GM12878 (cell line): ENCODE data around the gene LSAMP. TPM values are rescaled to one million over a fixed set of nuclear protein-coding genes. Genes with fewer than 3 reads are reported as not detected.
A peak's percentile ranks its signal among the peaks of the same experiment; 100 is the strongest.

ENCODE experiments used
- ATAC-seq: fragments of 200-7000 bp; cut with Tn5 transposase; 3 replicates; pipeline ENCODE4 v1.9.1; 2020; ENCODE audit warnings: mild to moderate bottlenecking, moderate library complexity
- BruUV-seq: library from RNA; stranded (reverse); fragments of 400-500 nt; replicated peaks from 2 replicates; lab custom pipeline; 2021; lab: Mats Ljungman, UMichigan
- CTCF ChIA-PET: fragments of 300-600 bp; sonication (Branson Sonifier 250); formaldehyde crosslinking; extraction: SDS; loops from one replicate; lab custom pipeline; 2021; ENCODE audit warnings: inconsistent platforms; lab: Yijun Ruan, JAX
- POLR2A ChIA-PET: fragments of 350-600 bp; formaldehyde crosslinking; extraction: SDS; loops from one replicate; lab custom pipeline; 2021; ENCODE audit warnings: inconsistent platforms; lab: Charles Lee
- RAD21 ChIA-PET: fragments of 300-600 bp; sonication (Branson Sonifier 250); formaldehyde crosslinking; loops from one replicate; lab custom pipeline; 2023; ENCODE audit warnings: antibody characterized with exemption; ENCODE audit not compliant: unreplicated experiment; lab: Charles Lee
- SMC1A ChIA-PET: fragments of 300-600 bp; sonication (Branson Sonifier 250); formaldehyde crosslinking; loops from one replicate; lab custom pipeline; 2023; ENCODE audit not compliant: unreplicated experiment, uncharacterized antibody; lab: Charles Lee
- DNase-seq: peaks from one replicate; pipeline ENCODE4 v3.0.0-alpha.2; 2011; ENCODE audit warnings: low read depth, low spot score
- FAIRE-seq: peaks from 3 replicates; lab custom pipeline; 2011; peaks lifted over from hg19 to GRCh38; lab: Jason Lieb, UNC
- H2AFZ ChIP-seq: 2 replicates; pipeline ENCODE4 v1.6.0; 2011; ENCODE audit warnings: low read depth, low read length, control low read depth; ENCODE audit not compliant: control insufficient read depth
- H3K27ac ChIP-seq: 2 replicates; pipeline ENCODE4 v1.5.1; 2011; ENCODE audit warnings: control low read depth; ENCODE audit not compliant: control insufficient read depth, insufficient read depth
- H3K27me3 ChIP-seq, 2 experiments: replicated peaks in 1 of 2; 2 replicates each; pipeline versions ENCODE4 v1.6.0 to v1.6.1; 2011; ENCODE audit warnings: low read length in 1 of 2; ENCODE audit not compliant: control insufficient read depth in 2 of 2, insufficient read depth in 2 of 2
- H3K36me3 ChIP-seq, 2 experiments: 2 replicates each; pipeline ENCODE4 v1.5.1; 2011; ENCODE audit warnings: low read length in 1 of 2; ENCODE audit not compliant: control insufficient read depth in 2 of 2, insufficient read depth in 2 of 2
- H3K4me1 ChIP-seq: 2 replicates; pipeline ENCODE4 v1.6.1; 2011; ENCODE audit warnings: mild to moderate bottlenecking, low read length, moderate library complexity, mixed read lengths; ENCODE audit not compliant: control insufficient read depth, insufficient read depth
- H3K4me2 ChIP-seq: 2 replicates; pipeline ENCODE4 v1.6.0; 2011; ENCODE audit warnings: control low read depth; ENCODE audit not compliant: control insufficient read depth, insufficient read depth
- H3K4me3 ChIP-seq: fragments of 200-600 bp; sonication (generic); 2 replicates; pipeline ENCODE4 v1.5.1; 2016
- H3K79me2 ChIP-seq: 2 replicates; pipeline ENCODE4 v1.6.0; 2011; ENCODE audit warnings: low read length; ENCODE audit not compliant: control insufficient read depth, insufficient read depth
- H3K9ac ChIP-seq: 2 replicates; pipeline ENCODE4 v1.8.0; 2011; ENCODE audit warnings: low read length, control low read depth, mixed read lengths; ENCODE audit not compliant: control insufficient read depth, insufficient read depth
- H3K9me3 ChIP-seq: replicated peaks from 3 replicates; pipeline ENCODE4 v1.5.1; 2011; ENCODE audit warnings: mild to moderate bottlenecking, low read length; ENCODE audit not compliant: control insufficient read depth, insufficient read depth
- H4K20me1 ChIP-seq: 2 replicates; pipeline ENCODE4 v1.6.0; 2011; ENCODE audit not compliant: control insufficient read depth, insufficient read depth
- ETV6 ChIP-seq, 2 experiments: fragments of 450-650 bp in 1 of 2; IDR thresholded peaks in 1 of 2; conservative IDR thresholded peaks in 1 of 2; 2 replicates each; pipeline ENCODE4 v1.6.1; 2014; ENCODE audit warnings: antibody characterized with exemption in 1 of 2, borderline replicate concordance in 1 of 2, low read depth in 1 of 2, mild to moderate bottlenecking in 1 of 2, moderate library complexity in 1 of 2
- IRF4 ChIP-seq: IDR thresholded peaks from 2 replicates; pipeline ENCODE4 v1.6.1; 2011; ENCODE audit warnings: low read depth, low read length
- JUNB ChIP-seq: IDR thresholded peaks from 2 replicates; pipeline ENCODE4 v1.6.1; 2016; ENCODE audit warnings: antibody characterized with exemption, mild to moderate bottlenecking
- KLF5 ChIP-seq: fragments of 450-650 bp; IDR thresholded peaks from 2 replicates; pipeline ENCODE4 v1.6.1; 2014; ENCODE audit warnings: mild to moderate bottlenecking; ENCODE audit not compliant: partially characterized antibody
- POLR2AphosphoS5 ChIP-seq: IDR thresholded peaks from 2 replicates; pipeline ENCODE4 v1.6.1; 2011; ENCODE audit warnings: mild to moderate bottlenecking, low read length, inconsistent platforms
- TBL1XR1 ChIP-seq: IDR thresholded peaks from 2 replicates; pipeline ENCODE4 v1.6.1; 2012; ENCODE audit warnings: low read depth, low read length, improper control_type of control experiment
- WGBS: methylation state at CpG from one replicate; pipeline ENCODE4 v1.1.6; 2016; ENCODE audit warnings: low lambda C conversion rate; ENCODE audit not compliant: insufficient replicate concordance, insufficient coverage; ENCODE audit errors: missing lambda C conversion rate; 5-methylcytosine and 5-hydroxymethylcytosine counted together
- in situ Hi-C: fragments of 300-500 bp; cut with MboI; formaldehyde crosslinking; loops from 9 replicates; pipeline ENCODE4 v1.14.3; 2018; ENCODE audit warnings: mixed read lengths
- intact Hi-C: fragments of 100-400 bp; cut with micrococcal nuclease; formaldehyde crosslinking; loops from one replicate; pipeline ENCODE4 v1.14.2; 2022; ENCODE audit not compliant: unreplicated experiment
- polyA plus RNA-seq, 11 experiments: library from polyadenylated mRNA; depleted of rRNA in 4 of 11; unstranded in 6 of 11; stranded (reverse) in 5 of 11; fragments of >200 nt; fragmentation: Nextera tagmentation in 4 of 11; fragmentation: Illumina TruSeq in 1 of 11; extraction: Ambion mirVana in 4 of 11; extraction: Trizol in 1 of 11; gene quantifications; 1 replicate in 1 of 11; 2 replicates in 10 of 11; pipeline versions ENCODE4 v1.2.1 to v1.2.3, GENCODE V29; 2011 to 2016; ENCODE audit warnings: inconsistent platforms in 2 of 11, missing spikeins in 2 of 11, low read depth in 1 of 11
- total RNA-seq, 4 experiments: library from RNA; depleted of rRNA in 3 of 4; stranded (reverse); fragments of >200 nt in 3 of 4; fragmentation: Illumina TruSeq in 1 of 4; extraction: Trizol in 1 of 4; gene quantifications; 2 replicates each; pipeline versions ENCODE4 v1.2.1 to v1.2.3, GENCODE V29; 2013 to 2021
- TF ChIP-seq, protein P1 (sequence below): fragments of 450-650 bp; IDR thresholded peaks from 2 replicates; pipeline ENCODE4 v1.6.1; 2017; ENCODE audit warnings: borderline replicate concordance
- TF ChIP-seq, protein P2 (sequence below): fragments of 450-650 bp; IDR thresholded peaks from 2 replicates; pipeline ENCODE4 v1.6.1; 2018; ENCODE audit warnings: mild to moderate bottlenecking, low read depth, moderate library complexity; ENCODE audit not compliant: partially characterized antibody

The LSAMP gene
- total and polyA plus RNA-seq, 10 of the 15 experiments (the other 5 are each of a cell fraction or from before 2014, with no cell fraction given): 2.0 to 12.7 (median 6.5) TPM

DNA sequence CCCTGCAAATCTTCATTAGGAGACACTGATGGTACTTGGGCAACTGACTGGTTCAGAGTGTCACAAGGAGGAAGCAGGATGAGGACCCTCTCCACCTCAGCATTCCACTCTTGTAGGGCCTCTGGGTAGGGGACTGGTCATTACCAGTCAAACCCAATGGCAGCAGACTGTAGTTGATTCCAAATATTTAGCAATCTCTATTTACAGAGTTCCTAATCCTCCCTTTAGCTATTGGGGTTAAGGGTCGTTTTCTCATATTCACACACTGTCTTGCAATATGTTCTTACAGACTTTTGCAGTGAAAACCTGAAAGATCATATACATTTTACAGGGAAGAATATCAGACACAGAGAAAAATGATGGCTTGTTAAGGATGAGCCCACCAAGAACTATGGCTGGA, 424.3 kb downstream of the LSAMP start:
- DNase-seq: no peak
- H3K79me2 ChIP-seq: no peaks in the 10 kb centered on the region
- no peaks in the 10 kb centered on the region for H3K9me3 ChIP-seq
- H4K20me1 ChIP-seq: no peaks in the 10 kb centered on the region
- no peak; the same call in 1 of the 3 replicates for ATAC-seq
- SMC1A ChIA-PET: interaction anchor here (1.4 to 2.9 kb wide), 9 partner anchors 8 to 33 kb away, joined by 3 to 16 read pairs (median 5); no protein-coding TSS in a partner anchor
- no peaks in the 10 kb centered on the region for H3K27me3 ChIP-seq
- WGBS: 48% methylated on average over 1 of the region's 1 CpG
- intact Hi-C loops: no loop called here
- no peaks in the 10 kb centered on the region for H3K36me3 ChIP-seq
- no peak overlapping the region for H3K9ac ChIP-seq
- H3K4me3 ChIP-seq: no peak overlapping the region
- no peak overlapping the region for H3K27ac ChIP-seq
- no peak for FAIRE-seq
- no peak for TF ChIP-seq ETV6 (conservative IDR thresholded peaks at IDR 0.05 in 1 of 2, IDR thresholded peaks at IDR 0.05 in 1 of 2; ENCODE audit: borderline replicate concordance in 1 of 2, low read depth in 1 of 2)
- TF ChIP-seq POLR2AphosphoS5: no peak
- TF ChIP-seq, protein P1, sequence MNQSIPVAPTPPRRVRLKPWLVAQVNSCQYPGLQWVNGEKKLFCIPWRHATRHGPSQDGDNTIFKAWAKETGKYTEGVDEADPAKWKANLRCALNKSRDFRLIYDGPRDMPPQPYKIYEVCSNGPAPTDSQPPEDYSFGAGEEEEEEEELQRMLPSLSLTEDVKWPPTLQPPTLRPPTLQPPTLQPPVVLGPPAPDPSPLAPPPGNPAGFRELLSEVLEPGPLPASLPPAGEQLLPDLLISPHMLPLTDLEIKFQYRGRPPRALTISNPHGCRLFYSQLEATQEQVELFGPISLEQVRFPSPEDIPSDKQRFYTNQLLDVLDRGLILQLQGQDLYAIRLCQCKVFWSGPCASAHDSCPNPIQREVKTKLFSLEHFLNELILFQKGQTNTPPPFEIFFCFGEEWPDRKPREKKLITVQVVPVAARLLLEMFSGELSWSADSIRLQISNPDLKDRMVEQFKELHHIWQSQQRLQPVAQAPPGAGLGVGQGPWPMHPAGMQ: no peak
- TF ChIP-seq, all 136 proteins: peak for 0
- in situ Hi-C loops: no loop called here
- ChIA-PET POLR2A (interaction anchor here (1.2 kb wide), 1 partner anchor 22 kb away, joined by 3 read pairs; no protein-coding TSS in a partner anchor), CTCF (interaction anchor here (0.8 to 1.6 kb wide), 2 partner anchors 34 to 36 kb away, joined by 3 to 7 read pairs; no protein-coding TSS in a partner anchor), RAD21 (interaction anchor here (1.1 to 2.0 kb wide), 4 partner anchors 11 to 36 kb away, joined by 3 to 13 read pairs (median 5); no protein-coding TSS in a partner anchor)
- Histone ChIP-seq H3K4me1 (no peaks in the 10 kb centered on the region), H2AFZ (peak overlapping the region; percentile 63), H3K4me2 (no peak overlapping the region)
- BruUV-seq: no TSS peak

DNA sequence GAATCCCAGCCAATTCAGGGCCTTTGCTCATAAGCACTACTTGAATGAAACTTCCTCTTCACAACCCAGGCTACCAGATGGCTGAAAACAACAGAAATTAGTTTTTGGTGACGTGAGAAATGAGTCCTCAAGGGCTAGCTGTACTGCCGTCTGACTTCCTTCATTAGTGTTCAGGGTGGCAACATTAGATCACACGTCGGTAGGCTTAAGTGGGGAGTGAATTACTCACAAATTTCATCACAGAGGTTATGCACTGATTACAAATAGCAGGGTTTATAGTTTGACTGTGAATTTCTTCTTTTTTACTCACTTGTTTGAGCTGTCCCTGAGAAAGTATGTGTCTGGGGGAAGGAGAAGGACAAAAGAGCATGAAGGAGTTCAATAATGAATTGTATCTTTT, 424.8 kb downstream of the LSAMP start:
- ChIA-PET RAD21 (interaction anchor here (1.1 to 2.0 kb wide), 4 partner anchors 12 to 36 kb away, joined by 3 to 13 read pairs (median 5); no protein-coding TSS in a partner anchor), CTCF (interaction anchor here (1.6 kb wide), 1 partner anchor 34 kb away, joined by 7 read pairs; no protein-coding TSS in a partner anchor), SMC1A (interaction anchor here (1.4 to 2.9 kb wide), 7 partner anchors 9 to 30 kb away, joined by 3 to 16 read pairs (median 8); no protein-coding TSS in a partner anchor), POLR2A (interaction anchor here (1.2 kb wide), 1 partner anchor 21 kb away, joined by 3 read pairs; no protein-coding TSS in a partner anchor)
- BruUV-seq: no TSS peak
- no peak overlapping the region for H3K4me3 ChIP-seq
- H3K9me3 ChIP-seq: no peaks in the 10 kb centered on the region
- no peak overlapping the region for H3K27ac ChIP-seq
- WGBS: 1% methylated on average over 4 of the region's 4 CpGs
- H3K36me3 ChIP-seq: no peaks in the 10 kb centered on the region
- H3K27me3 ChIP-seq: no peaks in the 10 kb centered on the region
- H4K20me1 ChIP-seq: no peaks in the 10 kb centered on the region
- in situ Hi-C loops (no loop called here), intact Hi-C loops (no loop called here)
- FAIRE-seq (peak; percentile 13), DNase-seq (peak; percentile 34), ATAC-seq (peak; percentile 97)
- H3K4me2 ChIP-seq: no peak overlapping the region
- peak overlapping the region; percentile 63 for H2AFZ ChIP-seq
- H3K9ac ChIP-seq: no peak overlapping the region
- H3K4me1 ChIP-seq: no peaks in the 10 kb centered on the region
- H3K79me2 ChIP-seq: no peaks in the 10 kb centered on the region
- TF ChIP-seq JUNB: peak; percentile 79
- TF ChIP-seq TBL1XR1: no peak
- TF ChIP-seq KLF5: no peak
- TF ChIP-seq, protein P2, sequence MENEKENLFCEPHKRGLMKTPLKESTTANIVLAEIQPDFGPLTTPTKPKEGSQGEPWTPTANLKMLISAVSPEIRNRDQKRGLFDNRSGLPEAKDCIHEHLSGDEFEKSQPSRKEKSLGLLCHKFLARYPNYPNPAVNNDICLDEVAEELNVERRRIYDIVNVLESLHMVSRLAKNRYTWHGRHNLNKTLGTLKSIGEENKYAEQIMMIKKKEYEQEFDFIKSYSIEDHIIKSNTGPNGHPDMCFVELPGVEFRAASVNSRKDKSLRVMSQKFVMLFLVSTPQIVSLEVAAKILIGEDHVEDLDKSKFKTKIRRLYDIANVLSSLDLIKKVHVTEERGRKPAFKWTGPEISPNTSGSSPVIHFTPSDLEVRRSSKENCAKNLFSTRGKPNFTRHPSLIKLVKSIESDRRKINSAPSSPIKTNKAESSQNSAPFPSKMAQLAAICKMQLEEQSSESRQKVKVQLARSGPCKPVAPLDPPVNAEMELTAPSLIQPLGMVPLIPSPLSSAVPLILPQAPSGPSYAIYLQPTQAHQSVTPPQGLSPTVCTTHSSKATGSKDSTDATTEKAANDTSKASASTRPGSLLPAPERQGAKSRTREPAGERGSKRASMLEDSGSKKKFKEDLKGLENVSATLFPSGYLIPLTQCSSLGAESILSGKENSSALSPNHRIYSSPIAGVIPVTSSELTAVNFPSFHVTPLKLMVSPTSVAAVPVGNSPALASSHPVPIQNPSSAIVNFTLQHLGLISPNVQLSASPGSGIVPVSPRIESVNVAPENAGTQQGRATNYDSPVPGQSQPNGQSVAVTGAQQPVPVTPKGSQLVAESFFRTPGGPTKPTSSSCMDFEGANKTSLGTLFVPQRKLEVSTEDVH: no peak
- no peak for TF ChIP-seq IRF4
